ENCODE measurements around the gene CDKN2A.

CDKN2A gene

DNA sequence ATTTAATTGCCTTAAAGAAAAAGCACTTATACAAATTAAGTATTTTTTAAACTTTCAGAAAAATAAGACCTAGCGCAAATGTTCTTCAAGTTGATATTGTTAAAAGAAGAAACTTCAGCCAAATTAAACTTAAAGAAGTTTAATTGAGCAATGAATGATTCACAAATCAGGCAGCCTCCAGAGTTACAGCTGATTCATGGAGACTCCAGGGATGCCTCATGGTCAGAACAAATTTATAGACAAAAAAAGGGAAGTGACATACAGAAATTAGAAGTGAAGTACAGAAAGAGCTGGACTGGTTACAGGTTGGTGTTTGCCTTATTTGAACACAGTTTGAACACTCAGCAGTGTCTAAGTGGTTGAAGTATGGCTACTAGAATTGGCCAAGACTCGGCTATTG, 60.3 kb downstream of the CDKN2A start:
- H3K4me3 ChIP-seq (ENCODE audit: low read depth in 1 of 2, low read length in 2 of 2), result no peak overlapping the region

DNA sequence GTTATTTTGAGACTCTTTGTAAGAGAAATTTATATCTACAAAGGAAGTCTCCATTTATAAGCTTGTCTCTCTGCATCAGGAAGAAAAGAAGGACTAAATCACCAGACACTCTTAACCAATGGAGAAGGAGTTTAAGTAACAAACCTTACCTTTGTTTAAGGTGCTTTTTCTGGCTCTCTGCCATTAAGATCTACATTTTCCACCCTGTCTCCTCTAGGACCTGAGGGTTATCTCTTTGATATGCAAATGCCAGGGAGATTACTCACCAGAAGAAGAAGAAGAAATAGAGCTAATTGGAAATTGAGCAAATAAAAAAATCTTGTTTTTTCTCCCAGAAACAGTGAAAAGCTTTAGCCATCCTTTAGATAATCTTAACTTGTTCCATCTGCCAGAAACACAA, 60.9 kb downstream of the CDKN2A start:
- Histone ChIP-seq H3K4me1 (ENCODE audit: insufficient read depth, low read length) (no peaks in the 10 kb centered on the region), H3K27me3 (ENCODE audit: control insufficient read depth in 1 of 2, insufficient read depth in 2 of 2, low read length in 2 of 2) (no peaks in the 10 kb centered on the region), H3K9ac (ENCODE audit: low read length) (no peak overlapping the region), H3K27ac (ENCODE audit: low read depth, low read length) (no peak overlapping the region), H3K36me3 (ENCODE audit: insufficient read depth, low read length) (no peaks in the 10 kb centered on the region), H3K9me3 (ENCODE audit: low read length) (no peaks in the 10 kb centered on the region), H3K4me3 (ENCODE audit: low read depth in 1 of 2, low read length in 2 of 2) (no peak overlapping the region)

More for the DNA sequence above, 60.3 kb downstream of the CDKN2A start:
- H3K36me3 ChIP-seq (ENCODE audit: insufficient read depth, low read length), result no peaks in the 10 kb centered on the region
- H3K27me3 ChIP-seq (ENCODE audit: control insufficient read depth in 1 of 2, insufficient read depth in 2 of 2, low read length in 2 of 2), result no peaks in the 10 kb centered on the region
- H3K27ac ChIP-seq (ENCODE audit: low read depth, low read length), result no peak overlapping the region
- no peaks in the 10 kb centered on the region for H3K9me3 ChIP-seq (ENCODE audit: low read length)
- no peaks in the 10 kb centered on the region for H3K4me1 ChIP-seq (ENCODE audit: insufficient read depth, low read length)
- no peak overlapping the region for H3K9ac ChIP-seq (ENCODE audit: low read length)

DNA sequence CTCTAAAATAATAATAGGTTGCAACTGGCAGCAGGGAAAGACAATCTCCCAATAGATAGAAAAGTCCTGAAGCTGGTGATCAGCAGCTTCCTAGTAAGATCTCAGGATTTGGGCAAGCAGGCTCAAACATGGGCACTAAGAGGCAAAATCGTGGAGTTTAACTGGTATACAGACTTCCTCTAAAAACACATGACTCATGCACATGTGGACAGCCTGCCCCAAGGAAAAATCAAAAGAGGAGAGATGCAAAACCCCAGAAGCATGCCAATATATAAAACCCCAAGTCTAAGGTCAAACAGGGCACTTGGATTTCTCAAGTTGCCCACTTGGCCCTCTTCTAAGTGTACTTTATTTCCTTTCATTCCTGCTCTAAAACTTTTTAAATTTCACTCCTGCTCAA, 62.8 kb downstream of the CDKN2A start:
- H3K27ac ChIP-seq (ENCODE audit: low read depth, low read length), result no peak overlapping the region
- no peaks in the 10 kb centered on the region for H3K4me1 ChIP-seq (ENCODE audit: insufficient read depth, low read length)
- H3K36me3 ChIP-seq (ENCODE audit: insufficient read depth, low read length), result no peaks in the 10 kb centered on the region
- no peaks in the 10 kb centered on the region for H3K27me3 ChIP-seq (ENCODE audit: control insufficient read depth in 1 of 2, insufficient read depth in 2 of 2, low read length in 2 of 2)
- H3K9ac ChIP-seq (ENCODE audit: low read length), result no peak overlapping the region
- no peak overlapping the region for H3K4me3 ChIP-seq (ENCODE audit: low read depth in 1 of 2, low read length in 2 of 2)
- H3K9me3 ChIP-seq (ENCODE audit: low read length), result no peaks in the 10 kb centered on the region

DNA sequence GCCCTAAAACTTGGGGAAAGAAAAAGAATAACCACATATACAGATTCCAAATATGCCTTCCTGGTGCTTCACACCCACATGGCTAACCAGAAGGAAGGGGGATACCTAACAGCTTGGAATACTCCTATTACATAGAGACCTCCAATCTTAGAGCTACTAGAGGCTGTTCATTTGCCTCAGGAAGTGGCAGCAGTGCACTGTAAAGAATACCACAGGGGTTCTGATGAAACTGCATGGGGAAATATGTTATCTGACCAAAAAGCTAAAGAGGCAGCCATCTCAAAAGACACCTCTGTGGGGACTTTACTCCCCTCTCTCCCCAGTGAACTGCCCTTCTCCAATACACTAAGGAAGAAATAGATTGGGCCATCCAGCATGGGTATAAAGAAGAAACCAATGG, 66.4 kb downstream of the CDKN2A start:
- no peaks in the 10 kb centered on the region for H3K27me3 ChIP-seq (ENCODE audit: control insufficient read depth in 1 of 2, insufficient read depth in 2 of 2, low read length in 2 of 2)
- no peak overlapping the region for H3K4me3 ChIP-seq (ENCODE audit: low read depth in 1 of 2, low read length in 2 of 2)
- no peaks in the 10 kb centered on the region for H3K9me3 ChIP-seq (ENCODE audit: low read length)
- no peaks in the 10 kb centered on the region for H3K36me3 ChIP-seq (ENCODE audit: insufficient read depth, low read length)
- no peak overlapping the region for H3K27ac ChIP-seq (ENCODE audit: low read depth, low read length)
- no peaks in the 10 kb centered on the region for H3K4me1 ChIP-seq (ENCODE audit: insufficient read depth, low read length)
- no peak overlapping the region for H3K9ac ChIP-seq (ENCODE audit: low read length)

DNA sequence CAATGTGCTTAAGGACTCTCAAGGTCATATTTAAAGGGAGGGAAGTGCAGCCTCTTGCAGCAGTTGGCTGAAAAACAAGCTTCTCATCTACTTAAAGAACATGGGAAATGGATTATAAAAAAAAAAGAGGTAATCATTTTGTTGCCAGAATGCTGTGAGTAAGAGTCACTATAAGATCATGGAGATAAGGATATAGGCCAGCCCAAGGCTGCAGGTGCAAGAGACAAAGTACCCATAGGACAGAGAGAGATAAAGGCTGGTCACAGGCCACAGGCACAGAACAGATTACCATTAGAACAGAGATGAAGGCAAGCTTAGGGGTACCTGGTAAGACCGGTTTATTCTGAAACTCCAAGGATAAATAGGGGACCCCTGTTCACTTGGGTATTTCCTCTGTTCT, 70.5 kb downstream of the CDKN2A start:
- no peaks in the 10 kb centered on the region for H3K9me3 ChIP-seq (ENCODE audit: low read length)
- H3K36me3 ChIP-seq (ENCODE audit: insufficient read depth, low read length), result no peaks in the 10 kb centered on the region
- no peaks in the 10 kb centered on the region for H3K4me1 ChIP-seq (ENCODE audit: insufficient read depth, low read length)
- H3K4me3 ChIP-seq (ENCODE audit: low read depth in 1 of 2, low read length in 2 of 2), result no peak overlapping the region
- H3K27me3 ChIP-seq (ENCODE audit: control insufficient read depth in 1 of 2, insufficient read depth in 2 of 2, low read length in 2 of 2), result no peaks in the 10 kb centered on the region
- no peak overlapping the region for H3K9ac ChIP-seq (ENCODE audit: low read length)
- H3K27ac ChIP-seq (ENCODE audit: low read depth, low read length), result no peak overlapping the region

DNA sequence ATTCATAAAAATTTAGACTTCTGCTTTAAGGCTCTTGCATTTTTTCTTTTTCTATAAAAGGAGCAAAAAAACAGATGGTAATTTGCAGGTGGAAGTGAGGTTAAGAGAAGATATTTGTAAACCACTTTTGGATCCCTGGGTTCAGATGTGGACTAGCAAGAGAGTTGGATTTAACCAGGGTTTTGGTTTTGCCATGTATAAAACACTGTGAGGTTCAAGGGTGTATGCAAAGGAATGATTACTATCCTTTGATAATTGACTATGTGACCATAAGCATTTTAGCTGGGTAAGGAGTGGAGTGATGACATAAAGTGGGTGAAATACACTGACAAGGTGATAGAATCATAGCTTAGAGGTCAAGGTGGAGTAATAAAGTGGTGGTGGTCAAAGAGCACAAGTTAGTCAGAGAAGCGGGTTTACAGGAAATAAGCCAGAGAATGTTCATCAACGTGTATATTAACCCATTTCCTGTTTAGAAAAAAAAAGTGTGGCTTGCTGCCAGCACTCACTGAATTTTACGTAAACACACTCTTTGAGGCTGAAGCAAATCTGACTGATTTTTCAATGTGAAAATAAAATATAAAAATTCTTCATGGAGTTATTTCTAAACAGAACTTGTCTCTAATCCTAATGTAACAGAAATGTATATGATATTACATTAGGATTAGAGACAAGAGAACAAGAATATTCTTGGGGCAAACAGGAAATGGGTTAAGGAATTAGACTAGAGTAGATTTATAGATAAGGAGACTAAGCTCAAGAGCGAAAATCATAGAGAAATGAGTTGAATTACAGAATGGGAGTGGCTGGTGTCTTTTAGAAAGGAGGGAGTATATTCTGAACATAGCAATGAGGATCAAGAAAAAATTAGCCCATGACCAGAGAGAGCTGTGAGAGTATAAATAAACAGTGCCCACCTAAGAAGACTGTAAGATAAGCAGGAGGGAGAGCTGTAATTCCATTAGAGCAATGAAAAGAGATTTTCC, 74.5 kb downstream of the CDKN2A start:
- H3K27ac ChIP-seq (ENCODE audit: low read depth, low read length), result no peak overlapping the region
- H3K27me3 ChIP-seq (ENCODE audit: control insufficient read depth in 1 of 2, insufficient read depth in 2 of 2, low read length in 2 of 2), result no peaks in the 10 kb centered on the region
- H3K4me3 ChIP-seq (ENCODE audit: low read depth in 1 of 2, low read length in 2 of 2), result no peak overlapping the region
- H3K9me3 ChIP-seq (ENCODE audit: low read length), result no peaks in the 10 kb centered on the region
- H3K4me1 ChIP-seq (ENCODE audit: insufficient read depth, low read length), result no peaks in the 10 kb centered on the region
- H3K36me3 ChIP-seq (ENCODE audit: insufficient read depth, low read length), result no peaks in the 10 kb centered on the region
- H3K9ac ChIP-seq (ENCODE audit: low read length), result no peak overlapping the region
